Stimulated activated CD4-positive, alpha-beta T cell treated with anti-CD3 and anti-CD28 coated beads, Interleukin-1b, Interleukin-23, amount 100 ng/mL, for 4 hours (primary cell): Measurements from ENCODE around the gene TNP1.

Experiments used
- DNase-seq, 2 donors: peaks; one replicate each; pipeline ENCODE4 v3.0.0-alpha.2; 2020; ENCODE audit warnings: low read depth in 2 of 2

The TNP1 gene

GRCh38 chr2:216842636-216843035, 17.2 kb downstream of the TNP1 start:
- no peak for DNase-seq

DNA sequence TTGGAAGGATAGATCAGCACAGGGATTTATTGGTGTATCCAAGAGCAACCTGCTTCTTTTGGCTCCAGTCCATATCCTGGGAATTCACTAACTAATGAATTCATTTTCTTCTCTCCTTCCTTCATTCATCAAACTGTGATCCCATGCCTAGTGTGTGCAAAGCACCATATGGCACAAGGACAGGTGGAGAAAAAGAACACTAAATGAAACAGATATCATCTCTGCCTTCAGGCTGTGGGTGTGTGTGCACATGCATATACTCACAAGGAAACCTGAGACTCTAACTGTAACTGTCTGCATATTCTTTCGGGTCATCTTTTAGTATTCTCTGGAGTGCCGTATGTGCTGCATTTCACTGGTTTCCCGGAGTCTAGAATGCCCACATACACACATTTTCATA, 20.2 kb downstream of the TNP1 start:
- DNase-seq = no peak

GRCh38 chr2:216838151-216838550, 21.7 kb downstream of the TNP1 start:
- no peak for DNase-seq

- DNase-seq = no peak
These were observed 22.1 kb downstream of the TNP1 start for GRCh38 chr2:216837740-216838139.

DNA sequence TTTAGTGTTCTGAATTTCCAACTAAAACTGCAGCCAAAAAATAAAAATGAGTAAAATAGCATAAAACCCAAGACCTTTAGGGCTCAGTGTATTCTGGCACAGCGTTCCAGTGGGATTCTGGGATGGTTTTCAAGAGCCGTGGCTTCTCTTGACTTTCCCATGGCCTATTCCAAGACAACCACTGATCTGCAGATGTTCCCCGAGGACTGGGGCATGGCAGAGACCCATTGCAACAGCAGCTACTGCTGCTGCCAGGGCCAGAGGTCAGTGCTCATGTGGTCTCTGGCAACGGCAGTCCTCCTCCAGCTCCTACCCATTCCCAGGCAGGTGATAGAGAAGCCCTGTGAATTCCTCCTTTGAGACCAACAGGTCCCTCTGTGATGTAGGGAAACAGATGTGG, 26.8 kb downstream of the TNP1 start:
- no peak for DNase-seq

DNA sequence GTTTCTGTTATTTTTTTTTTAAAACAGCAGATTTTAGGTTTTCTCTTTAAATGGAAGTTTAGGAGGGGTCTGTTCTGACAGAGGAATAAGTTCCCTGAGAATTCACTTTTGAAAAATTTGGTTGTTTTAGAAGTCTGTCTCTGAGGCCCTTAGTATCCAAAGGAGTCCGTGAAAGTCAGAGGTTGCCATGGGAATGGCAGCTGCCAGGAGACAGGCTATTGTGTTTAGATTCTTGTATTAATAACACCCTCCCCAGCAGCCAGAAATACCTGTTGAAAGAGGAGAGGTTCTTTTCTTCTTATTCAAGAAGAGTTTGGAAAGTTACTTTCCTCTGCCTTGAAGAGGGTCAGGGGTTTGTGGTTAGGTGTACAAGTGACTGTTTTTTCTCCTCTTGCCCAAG, 29.5 kb downstream of the TNP1 start:
- no peak for DNase-seq

DNA sequence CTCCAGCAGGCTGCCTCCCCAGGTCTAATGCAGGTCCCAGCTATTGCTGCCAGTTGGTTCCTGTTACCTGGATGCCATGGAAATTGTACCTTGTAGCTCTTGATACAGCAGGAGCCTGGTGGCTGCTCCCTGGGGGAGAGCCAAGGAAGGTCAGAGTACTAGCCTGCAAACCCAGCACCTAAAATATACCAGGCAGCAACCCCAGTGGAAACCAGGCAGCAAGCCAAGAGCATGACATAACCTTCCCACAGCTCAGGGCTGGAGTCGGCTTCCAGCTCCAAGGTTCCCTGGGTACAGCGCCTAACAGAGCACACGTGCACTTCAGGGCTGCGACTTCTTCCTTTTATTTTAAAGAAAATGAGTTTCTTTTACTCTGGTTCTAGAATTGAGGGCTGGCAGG, 30.3 kb downstream of the TNP1 start:
- no peak for DNase-seq

DNA sequence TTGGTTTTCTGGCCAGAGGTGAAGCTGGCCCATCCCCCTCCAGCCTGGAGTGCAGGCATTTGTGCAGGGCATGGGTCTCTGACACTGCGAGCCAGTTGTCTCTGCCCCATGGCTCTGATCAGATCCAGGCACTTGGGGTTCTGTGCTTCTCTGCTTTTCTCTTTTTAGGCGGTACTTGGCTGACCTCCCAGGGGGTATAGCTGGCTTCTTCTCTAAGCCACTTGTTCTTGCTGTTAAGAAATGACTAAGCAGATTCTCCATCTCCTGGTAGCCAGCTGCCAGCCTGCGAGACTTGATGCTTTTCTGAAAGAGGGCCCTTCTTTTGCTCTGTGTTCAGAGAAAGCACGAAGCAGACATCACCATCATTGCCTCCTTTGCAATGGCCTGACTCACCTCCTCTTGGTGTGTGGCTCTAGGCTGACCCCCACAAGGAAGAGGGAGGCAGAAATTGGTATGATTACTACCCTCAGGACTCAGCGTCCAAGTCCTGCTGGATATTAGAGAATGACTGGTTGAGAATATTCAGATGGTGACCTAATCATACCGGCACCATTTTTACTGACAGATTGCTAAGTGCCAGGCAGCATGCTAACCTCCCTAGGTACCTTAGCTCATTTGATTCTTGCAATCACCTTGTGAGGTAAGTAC, 32.7 kb downstream of the TNP1 start:
- no peak for DNase-seq

DNA sequence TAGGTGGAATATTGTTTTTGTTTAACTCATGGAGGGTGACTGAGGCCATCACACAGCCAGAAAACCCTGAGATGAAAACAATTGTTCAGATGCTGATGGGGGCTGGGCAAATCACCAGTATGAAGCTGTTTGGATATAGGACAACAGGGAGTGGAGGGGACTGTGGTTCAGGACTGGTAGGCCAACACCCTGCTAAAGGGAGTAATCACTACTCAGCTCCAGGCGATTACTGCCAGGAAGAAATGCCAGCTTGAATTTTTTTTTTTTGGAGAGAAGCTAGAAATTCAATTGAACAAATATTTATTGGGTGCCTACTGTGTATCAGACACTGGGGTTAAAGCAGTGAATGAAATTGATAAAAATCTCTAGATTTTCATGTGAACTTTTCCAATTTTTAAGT, 37.4 kb downstream of the TNP1 start:
- DNase-seq = no peak

DNA sequence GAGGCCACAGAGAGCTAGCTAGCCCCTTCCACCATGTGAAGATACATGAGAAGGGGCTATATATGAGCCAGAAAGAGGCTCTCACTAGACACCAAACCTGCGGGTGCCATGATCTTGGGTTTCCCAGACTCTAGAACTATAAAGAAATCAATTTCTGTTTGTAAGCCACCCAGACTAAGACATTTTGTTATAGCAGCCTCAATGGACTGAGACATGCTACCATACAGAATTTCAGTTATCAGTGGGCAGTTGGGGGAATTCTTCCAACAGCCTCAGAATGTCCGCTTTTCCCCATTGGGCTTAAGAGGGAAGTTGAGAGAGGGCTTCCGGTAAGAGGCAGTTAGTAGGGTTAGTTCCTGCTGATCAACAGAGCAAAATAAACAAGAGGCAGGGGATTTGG, 39.2 kb downstream of the TNP1 start:
- DNase-seq = no peak

GRCh38 chr2:216819766-216820165, 40.1 kb downstream of the TNP1 start:
- no peak for DNase-seq

DNA sequence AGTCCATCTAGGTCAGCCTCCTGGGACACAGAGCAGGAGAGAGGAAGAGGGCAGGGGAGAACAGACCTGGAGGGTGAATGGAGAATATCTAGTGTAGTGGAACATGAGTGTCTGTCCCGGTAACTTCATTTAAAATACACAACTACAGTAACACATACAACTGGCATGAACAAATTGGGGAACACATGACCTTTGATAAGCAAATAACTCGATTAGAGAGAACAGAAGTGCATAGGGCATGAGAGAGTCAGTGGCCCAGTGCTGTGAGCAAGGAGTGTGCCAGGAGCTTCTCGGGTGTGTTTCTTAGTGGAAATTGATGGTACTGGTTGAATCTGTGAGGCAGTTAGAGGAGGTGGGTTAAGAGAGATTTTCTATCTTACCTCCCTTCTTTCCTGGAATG, 40.8 kb downstream of the TNP1 start:
- DNase-seq = no peak

- DNase-seq = no peak
These were observed 49.3 kb downstream of the TNP1 start for GRCh38 chr2:216810399-216811160.
